Ovary (tissue), 3 donors: ENCODE results near the gene NR0B2.

Experiments used
- EP300 ChIP-seq: sonication (generic); formaldehyde crosslinking; IDR thresholded peaks from one replicate; pipeline ENCODE4 v1.6.1; 2017; ENCODE audit warnings: antibody characterized with exemption
- POLR2A ChIP-seq: fragments of 450-650 bp; IDR thresholded peaks from one replicate; pipeline ENCODE4 v1.6.1; 2017; ENCODE audit warnings: antibody characterized with exemption, mild to moderate bottlenecking, moderate library complexity
- TF ChIP-seq, protein P1 (sequence below), 3 donors: fragments of 450-650 bp in 2 of 3; fragments of 200-600 bp in 1 of 3; IDR thresholded peaks; one replicate each; pipeline versions ENCODE4 v1.5.1 to v1.8.0; 2016 to 2022; ENCODE audit warnings: antibody characterized with exemption in 3 of 3, mild to moderate bottlenecking in 1 of 3
- donor health status: DM: no; HTN: no; CAD: no.

DNA sequence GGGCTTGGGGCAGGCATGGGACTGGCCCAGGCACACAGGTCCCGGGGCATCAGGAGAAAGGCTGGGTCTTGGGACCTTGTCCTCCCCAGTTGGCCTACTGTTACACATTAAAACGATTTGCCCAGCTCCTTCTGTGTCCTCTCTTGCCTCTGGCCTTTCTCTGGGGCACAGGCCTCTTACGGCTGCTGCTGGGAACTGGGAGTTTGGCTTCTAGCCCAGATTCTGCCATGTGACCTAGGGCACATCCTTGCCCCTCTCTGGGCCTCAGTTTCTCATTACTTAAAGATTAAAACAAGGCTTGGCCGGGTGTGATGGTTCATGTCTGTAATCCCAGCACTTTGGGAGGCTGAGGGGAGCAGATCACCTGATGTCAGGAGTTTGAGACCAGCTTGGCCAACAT is 32.5 kb upstream of the NR0B2 start:
- TF ChIP-seq POLR2A (no peak), EP300 (no peak)
- TF ChIP-seq, protein P1, sequence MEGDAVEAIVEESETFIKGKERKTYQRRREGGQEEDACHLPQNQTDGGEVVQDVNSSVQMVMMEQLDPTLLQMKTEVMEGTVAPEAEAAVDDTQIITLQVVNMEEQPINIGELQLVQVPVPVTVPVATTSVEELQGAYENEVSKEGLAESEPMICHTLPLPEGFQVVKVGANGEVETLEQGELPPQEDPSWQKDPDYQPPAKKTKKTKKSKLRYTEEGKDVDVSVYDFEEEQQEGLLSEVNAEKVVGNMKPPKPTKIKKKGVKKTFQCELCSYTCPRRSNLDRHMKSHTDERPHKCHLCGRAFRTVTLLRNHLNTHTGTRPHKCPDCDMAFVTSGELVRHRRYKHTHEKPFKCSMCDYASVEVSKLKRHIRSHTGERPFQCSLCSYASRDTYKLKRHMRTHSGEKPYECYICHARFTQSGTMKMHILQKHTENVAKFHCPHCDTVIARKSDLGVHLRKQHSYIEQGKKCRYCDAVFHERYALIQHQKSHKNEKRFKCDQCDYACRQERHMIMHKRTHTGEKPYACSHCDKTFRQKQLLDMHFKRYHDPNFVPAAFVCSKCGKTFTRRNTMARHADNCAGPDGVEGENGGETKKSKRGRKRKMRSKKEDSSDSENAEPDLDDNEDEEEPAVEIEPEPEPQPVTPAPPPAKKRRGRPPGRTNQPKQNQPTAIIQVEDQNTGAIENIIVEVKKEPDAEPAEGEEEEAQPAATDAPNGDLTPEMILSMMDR (IDR thresholded peaks at IDR 0.05) = no peak
